ENCODE data around the gene SLC7A1.

SLC7A1 gene

GRCh38 chr13:29464105-29464679 lies 131.3 kb downstream of the SLC7A1 start:
- no peaks in the 10 kb centered on the region for H3K27me3 ChIP-seq (ENCODE audit: insufficient read depth, low read length)
- H3K27ac ChIP-seq (ENCODE audit: low read depth, low read length, poor library complexity, severe bottlenecking): no peak overlapping the region
- no peak overlapping the region for H3K4me2 ChIP-seq (ENCODE audit: low read length)
- H3K9me3 ChIP-seq (ENCODE audit: low read length): no peaks in the 10 kb centered on the region
- no peaks in the 10 kb centered on the region for H3K4me1 ChIP-seq (ENCODE audit: insufficient read depth, low read length, severe bottlenecking)
- H3K36me3 ChIP-seq (ENCODE audit: insufficient read depth, low read length): no peaks in the 10 kb centered on the region
- no peak overlapping the region for H3K4me3 ChIP-seq (ENCODE audit: low read depth, low read length, poor library complexity, severe bottlenecking)
- H3K79me2 ChIP-seq (ENCODE audit: insufficient read depth, low read length): no peaks in the 10 kb centered on the region
- TF ChIP-seq EZH2 (IDR thresholded peaks at IDR 0.05; ENCODE audit: borderline replicate concordance, low read length) (no peak), CTCF (IDR thresholded peaks at IDR 0.05; ENCODE audit: low read length) (no peak)
- H2AFZ ChIP-seq (ENCODE audit: low read length): no peak overlapping the region
- H3K9ac ChIP-seq (ENCODE audit: low read length): no peak overlapping the region
- H3F3A ChIP-seq (ENCODE audit: insufficient read depth, low read length): no peaks in the 10 kb centered on the region
- no peaks in the 10 kb centered on the region for H3K9me2 ChIP-seq (ENCODE audit: low read depth, low read length)
- H4K20me1 ChIP-seq (ENCODE audit: insufficient read depth, low read length): no peaks in the 10 kb centered on the region

GRCh38 chr13:29459813-29460355 lies 135.6 kb downstream of the SLC7A1 start:
- H3K4me1 ChIP-seq (ENCODE audit: insufficient read depth, low read length, severe bottlenecking): no peaks in the 10 kb centered on the region
- H4K20me1 ChIP-seq (ENCODE audit: insufficient read depth, low read length): no peaks in the 10 kb centered on the region
- no peak overlapping the region for H3K27ac ChIP-seq (ENCODE audit: low read depth, low read length, poor library complexity, severe bottlenecking)
- no peak overlapping the region for H3K4me2 ChIP-seq (ENCODE audit: low read length)
- H2AFZ ChIP-seq (ENCODE audit: low read length): no peak overlapping the region
- no peak overlapping the region for H3K9ac ChIP-seq (ENCODE audit: low read length)
- no peaks in the 10 kb centered on the region for H3F3A ChIP-seq (ENCODE audit: insufficient read depth, low read length)
- H3K36me3 ChIP-seq (ENCODE audit: insufficient read depth, low read length): no peaks in the 10 kb centered on the region
- H3K9me3 ChIP-seq (ENCODE audit: low read length): no peaks in the 10 kb centered on the region
- no peaks in the 10 kb centered on the region for H3K27me3 ChIP-seq (ENCODE audit: insufficient read depth, low read length)
- no peak overlapping the region for H3K4me3 ChIP-seq (ENCODE audit: low read depth, low read length, poor library complexity, severe bottlenecking)
- H3K9me2 ChIP-seq (ENCODE audit: low read depth, low read length): no peaks in the 10 kb centered on the region
- H3K79me2 ChIP-seq (ENCODE audit: insufficient read depth, low read length): no peaks in the 10 kb centered on the region
- no peak for TF ChIP-seq EZH2 (IDR thresholded peaks at IDR 0.05; ENCODE audit: borderline replicate concordance, low read length)
- TF ChIP-seq CTCF (IDR thresholded peaks at IDR 0.05; ENCODE audit: low read length): no peak
